ENCODE measurements around the gene TSHR. TPM values are rescaled to one million over a fixed set of nuclear protein-coding genes. Genes with fewer than 3 reads are reported as not detected.

Gene TSHR
- total RNA-seq, 6 donors from 2014 or later: 1.4 TPM; not detected in 5

DNA sequence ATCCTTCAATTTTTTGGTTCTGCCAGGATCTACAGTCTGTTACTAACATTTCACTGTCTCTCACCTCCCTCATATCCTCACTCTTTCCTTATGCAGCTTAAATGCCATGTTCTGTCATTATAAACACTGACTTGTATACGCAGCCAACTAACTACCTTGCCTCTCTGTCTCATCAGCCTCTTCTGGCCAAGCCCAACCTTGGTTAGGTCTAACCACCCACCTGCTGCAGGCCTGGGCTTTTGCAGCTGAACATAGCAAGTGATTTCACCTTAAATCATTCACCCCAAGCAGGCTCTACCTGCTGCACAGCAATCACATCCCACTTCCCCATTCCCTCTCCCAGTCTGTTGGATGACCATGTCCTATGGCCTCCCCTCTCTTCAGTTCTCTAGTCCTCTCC, 173.8 kb downstream of the TSHR start:
- Histone ChIP-seq H3K4me1 (no peaks in the 10 kb centered on the region), H3K4me3 (no peak overlapping the region), H3K36me3 (no peaks in the 10 kb centered on the region), H3K27ac (no peak overlapping the region), H3K27me3 (no peaks in the 10 kb centered on the region), H3K9me3 (no peaks in the 10 kb centered on the region)
- no peak for ATAC-seq (ENCODE audit: low FRiP score in 2 of 2)
- DNase-seq: no peak
- TF ChIP-seq POLR2A (IDR thresholded peaks at IDR 0.05) (no peak), POLR2AphosphoS5 (IDR thresholded peaks at IDR 0.05) (no peak), EP300 (IDR thresholded peaks at IDR 0.05) (no peak)
- TF ChIP-seq, protein P1, sequence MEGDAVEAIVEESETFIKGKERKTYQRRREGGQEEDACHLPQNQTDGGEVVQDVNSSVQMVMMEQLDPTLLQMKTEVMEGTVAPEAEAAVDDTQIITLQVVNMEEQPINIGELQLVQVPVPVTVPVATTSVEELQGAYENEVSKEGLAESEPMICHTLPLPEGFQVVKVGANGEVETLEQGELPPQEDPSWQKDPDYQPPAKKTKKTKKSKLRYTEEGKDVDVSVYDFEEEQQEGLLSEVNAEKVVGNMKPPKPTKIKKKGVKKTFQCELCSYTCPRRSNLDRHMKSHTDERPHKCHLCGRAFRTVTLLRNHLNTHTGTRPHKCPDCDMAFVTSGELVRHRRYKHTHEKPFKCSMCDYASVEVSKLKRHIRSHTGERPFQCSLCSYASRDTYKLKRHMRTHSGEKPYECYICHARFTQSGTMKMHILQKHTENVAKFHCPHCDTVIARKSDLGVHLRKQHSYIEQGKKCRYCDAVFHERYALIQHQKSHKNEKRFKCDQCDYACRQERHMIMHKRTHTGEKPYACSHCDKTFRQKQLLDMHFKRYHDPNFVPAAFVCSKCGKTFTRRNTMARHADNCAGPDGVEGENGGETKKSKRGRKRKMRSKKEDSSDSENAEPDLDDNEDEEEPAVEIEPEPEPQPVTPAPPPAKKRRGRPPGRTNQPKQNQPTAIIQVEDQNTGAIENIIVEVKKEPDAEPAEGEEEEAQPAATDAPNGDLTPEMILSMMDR (IDR thresholded peaks at IDR 0.05): no peak
- 90 to 97% methylated on average over 1 of the region's 1 CpG for WGBS, 2 donors

DNA sequence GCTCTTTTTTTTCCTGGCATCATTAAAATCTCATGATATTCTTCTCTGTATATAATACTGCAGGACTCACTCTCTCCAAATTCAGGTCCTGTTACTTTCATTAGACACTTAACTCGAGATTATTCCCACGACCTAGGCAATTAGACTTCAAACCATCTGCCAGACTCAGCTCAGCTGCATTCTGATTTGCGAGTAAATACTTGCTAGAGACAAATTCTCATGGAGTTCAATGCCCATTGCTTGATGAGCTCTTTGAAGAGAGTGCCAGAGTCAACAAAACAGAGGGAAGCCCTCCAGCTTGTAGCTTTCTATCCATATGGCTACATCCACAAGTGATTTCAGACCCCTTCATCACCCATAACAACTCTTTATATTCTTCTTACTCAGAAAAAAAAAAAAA, 177.0 kb downstream of the TSHR start:
- ATAC-seq (ENCODE audit: low FRiP score in 2 of 2) (no peak), DNase-seq (no peak)
- Histone ChIP-seq H3K27me3 (no peaks in the 10 kb centered on the region), H3K9me3 (no peaks in the 10 kb centered on the region), H3K36me3 (no peaks in the 10 kb centered on the region), H3K4me1 (no peaks in the 10 kb centered on the region), H3K4me3 (no peak overlapping the region), H3K27ac (no peak overlapping the region)
- WGBS, 2 donors: 44 to 45% methylated on average over 3 of the region's 3 CpGs
- TF ChIP-seq POLR2A (IDR thresholded peaks at IDR 0.05) (no peak), POLR2AphosphoS5 (IDR thresholded peaks at IDR 0.05) (no peak), EP300 (IDR thresholded peaks at IDR 0.05) (no peak)
- TF ChIP-seq, protein P1 (IDR thresholded peaks at IDR 0.05): no peak

DNA sequence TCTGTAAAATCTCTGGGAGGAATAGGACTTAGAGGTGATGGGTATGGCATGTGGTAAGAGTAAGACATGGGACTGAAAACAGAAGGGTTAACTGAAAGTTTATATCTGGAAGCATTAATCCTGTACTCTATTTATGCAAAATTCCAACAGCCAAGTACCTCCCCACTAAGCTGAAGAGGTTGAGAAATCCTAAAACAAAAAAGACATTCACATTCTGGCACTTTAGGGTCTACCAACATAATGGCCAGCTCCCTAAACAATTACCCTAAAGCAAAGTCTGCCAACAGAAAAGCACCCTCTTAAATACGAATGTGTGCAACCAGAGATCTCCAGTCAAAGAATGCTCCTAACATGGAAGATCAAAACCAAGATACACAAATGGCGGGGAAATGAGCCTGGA, 178.0 kb downstream of the TSHR start:
- ATAC-seq (ENCODE audit: low FRiP score in 2 of 2) (no peak), DNase-seq (no peak)
- Histone ChIP-seq H3K4me3 (no peak overlapping the region), H3K9me3 (no peaks in the 10 kb centered on the region), H3K4me1 (no peaks in the 10 kb centered on the region), H3K27ac (no peak overlapping the region), H3K36me3 (no peaks in the 10 kb centered on the region), H3K27me3 (no peaks in the 10 kb centered on the region)
- WGBS, 2 donors: 81 to 85% methylated on average over 2 of the region's 2 CpGs
- TF ChIP-seq POLR2A (IDR thresholded peaks at IDR 0.05): no peak
- TF ChIP-seq, protein P1 (IDR thresholded peaks at IDR 0.05): no peak
- no peak for TF ChIP-seq EP300 (IDR thresholded peaks at IDR 0.05)
- TF ChIP-seq POLR2AphosphoS5 (IDR thresholded peaks at IDR 0.05): no peak

DNA sequence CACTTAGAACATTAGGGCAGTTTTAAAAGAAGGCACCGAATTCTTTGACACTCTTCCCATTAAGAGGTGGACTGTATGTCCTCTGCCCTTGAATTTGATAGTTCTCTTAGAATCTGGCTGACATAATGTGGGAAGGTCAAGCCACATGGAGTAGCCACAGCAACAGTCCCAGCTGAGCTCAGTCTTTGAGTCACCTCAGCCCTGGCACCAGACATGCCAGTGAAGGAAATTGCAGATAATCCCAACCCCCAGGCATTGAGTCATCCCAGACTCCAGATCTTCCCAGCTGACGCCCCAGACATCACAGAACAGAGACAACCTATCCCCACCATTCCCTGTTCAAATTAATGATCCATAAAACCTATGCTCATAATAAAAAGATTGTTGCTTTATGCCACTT, 181.9 kb downstream of the TSHR start:
- TF ChIP-seq, protein P1 (IDR thresholded peaks at IDR 0.05): no peak
- TF ChIP-seq EP300 (IDR thresholded peaks at IDR 0.05): no peak
- TF ChIP-seq POLR2AphosphoS5 (IDR thresholded peaks at IDR 0.05): no peak
- TF ChIP-seq POLR2A (IDR thresholded peaks at IDR 0.05): no peak
- no peaks in the 10 kb centered on the region for H3K36me3 ChIP-seq
- no peaks in the 10 kb centered on the region for H3K4me1 ChIP-seq
- WGBS, 2 donors: 69 to 87% methylated on average over 2 of the region's 2 CpGs
- DNase-seq (no peak), ATAC-seq (ENCODE audit: low FRiP score in 2 of 2) (no peak)
- H3K4me3 ChIP-seq: no peak overlapping the region
- no peaks in the 10 kb centered on the region for H3K9me3 ChIP-seq
- no peak overlapping the region for H3K27ac ChIP-seq
- H3K27me3 ChIP-seq: no peaks in the 10 kb centered on the region

DNA sequence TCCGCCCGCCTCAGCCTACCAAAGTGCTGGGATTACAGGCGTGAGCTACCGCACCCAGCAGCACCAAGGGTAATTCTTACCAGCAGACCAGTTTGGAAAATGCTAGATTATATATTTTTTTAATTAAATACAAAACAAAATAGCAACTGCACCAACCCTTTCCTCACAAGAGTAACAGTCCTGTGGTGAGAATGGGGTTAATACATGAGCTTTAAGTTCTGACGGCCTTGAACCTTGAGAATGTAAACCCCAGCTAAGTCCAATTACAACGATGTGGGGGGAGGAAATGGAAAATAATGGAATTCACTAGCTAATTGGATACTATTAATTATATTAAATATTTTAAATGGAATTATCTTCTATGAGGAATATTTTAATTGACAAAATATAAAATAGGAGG, 183.0 kb downstream of the TSHR start:
- TF ChIP-seq EP300 (IDR thresholded peaks at IDR 0.05): no peak
- TF ChIP-seq POLR2AphosphoS5 (IDR thresholded peaks at IDR 0.05): no peak
- TF ChIP-seq, protein P1 (IDR thresholded peaks at IDR 0.05): no peak
- no peak for TF ChIP-seq POLR2A (IDR thresholded peaks at IDR 0.05)
- H3K27me3 ChIP-seq: no peaks in the 10 kb centered on the region
- no peak overlapping the region for H3K27ac ChIP-seq
- no peaks in the 10 kb centered on the region for H3K9me3 ChIP-seq
- 86 to 92% methylated on average over 6 of the region's 6 CpGs for WGBS, 2 donors
- no peaks in the 10 kb centered on the region for H3K36me3 ChIP-seq
- ATAC-seq (ENCODE audit: low FRiP score in 2 of 2): no peak
- H3K4me3 ChIP-seq: no peak overlapping the region
- DNase-seq: no peak
- no peaks in the 10 kb centered on the region for H3K4me1 ChIP-seq
